Mesodermal cell (in vitro differentiated cells): ENCODE results near the gene SGPP1. TPM values are rescaled to one million over a fixed set of nuclear protein-coding genes. Genes with fewer than 3 reads are reported as not detected.

Experiments
- H3K27ac ChIP-seq: 2 replicates; pipeline ENCODE4 v1.7.0; 2013; ENCODE audit warnings: mild to moderate bottlenecking, low read depth, low read length, moderate library complexity; ENCODE audit not compliant: severe bottlenecking
- H3K36me3 ChIP-seq: 2 replicates; pipeline ENCODE4 v1.7.1; 2013; ENCODE audit warnings: mild to moderate bottlenecking, low read length, moderate library complexity; ENCODE audit not compliant: control insufficient read depth, insufficient read depth
- H3K4me1 ChIP-seq: one replicate; pipeline ENCODE4 v1.7.1; 2013; ENCODE audit warnings: mild to moderate bottlenecking, low read length; ENCODE audit not compliant: insufficient read depth, control insufficient read depth, poor library complexity, severe bottlenecking
- H3K4me3 ChIP-seq: 2 replicates; pipeline ENCODE4 v1.7.0; 2013; ENCODE audit warnings: low read length, control low read depth, mild to moderate bottlenecking; ENCODE audit not compliant: insufficient read depth, poor library complexity, severe bottlenecking; ENCODE audit errors: extremely low read depth
- H3K9me3 ChIP-seq: 2 replicates; pipeline ENCODE4 v1.7.1; 2013; ENCODE audit warnings: mild to moderate bottlenecking, low read length, moderate library complexity; ENCODE audit not compliant: control insufficient read depth
- WGBS, 2 experiments: methylation state at CpG; one replicate each; pipeline ENCODE4 v1.1.5; 2013; ENCODE audit warnings: missing lambda C conversion rate in 2 of 2; ENCODE audit not compliant: insufficient coverage in 2 of 2; 5-methylcytosine and 5-hydroxymethylcytosine counted together
- polyA plus RNA-seq, 2 experiments: library from polyadenylated mRNA; stranded (reverse); fragments of 50-300 nt; gene quantifications; one replicate each; pipeline ENCODE4 v1.2.3, GENCODE V29; 2013

SGPP1 gene
- 10.2 TPM for polyA plus RNA-seq (2013, experiment 1 of 2)
- 13.7 TPM for polyA plus RNA-seq (2013, experiment 2 of 2)

- peaks cover 3% of the 10 kb centered on the region for H3K4me1 ChIP-seq
- 1 to 4% methylated on average over 47 to 64 of the region's 88 CpGs for WGBS, 2 experiments
- H3K27ac ChIP-seq = peak within 1 kb of the TSS; percentile 49
- H3K36me3 ChIP-seq = no peaks in the 10 kb centered on the region
- no peaks in the 10 kb centered on the region for H3K9me3 ChIP-seq
- H3K4me3 ChIP-seq = peak within 1 kb of the TSS; percentile 76
Measured at GRCh38 chr14:63727736-63728728, at the start of gene SGPP1. TSS of gene SGPP1 (minus strand) at chr14:63728065. CDS start at chr14:63727944, 121 bp downstream.

GRCh38 chr14:63777024-63777423 is 49.2 kb upstream of the SGPP1 start:
- H3K36me3 ChIP-seq = no peaks in the 10 kb centered on the region
- no peaks in the 10 kb centered on the region for H3K4me1 ChIP-seq
- no peak overlapping the region for H3K4me3 ChIP-seq
- no peak overlapping the region for H3K27ac ChIP-seq
- no peaks in the 10 kb centered on the region for H3K9me3 ChIP-seq

DNA sequence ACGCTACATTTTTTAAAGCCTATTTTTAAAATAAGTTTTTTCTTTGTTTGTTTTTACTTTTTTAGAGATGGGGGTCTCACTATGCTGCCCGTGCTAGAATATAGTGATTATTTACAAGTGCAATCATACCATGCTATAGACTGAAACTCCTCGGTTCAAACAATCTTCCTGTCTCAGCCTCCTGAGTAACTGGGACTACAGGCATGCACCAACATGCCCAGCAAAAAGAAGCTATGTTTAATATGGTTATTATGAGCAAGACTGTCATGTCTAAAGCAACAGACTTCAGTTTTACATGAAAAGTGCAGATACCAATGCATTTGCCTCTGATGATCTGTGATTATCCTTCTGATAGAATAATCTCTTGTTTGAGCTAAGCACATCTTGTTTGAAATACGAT is 45.6 kb upstream of the SGPP1 start:
- H3K27ac ChIP-seq = no peak overlapping the region
- no peak overlapping the region for H3K4me3 ChIP-seq
- H3K9me3 ChIP-seq = no peaks in the 10 kb centered on the region
- no peaks in the 10 kb centered on the region for H3K36me3 ChIP-seq
- H3K4me1 ChIP-seq = no peaks in the 10 kb centered on the region
- WGBS, 2 experiments = no CpG with 5 or more reads among the region's 4 CpGs

DNA sequence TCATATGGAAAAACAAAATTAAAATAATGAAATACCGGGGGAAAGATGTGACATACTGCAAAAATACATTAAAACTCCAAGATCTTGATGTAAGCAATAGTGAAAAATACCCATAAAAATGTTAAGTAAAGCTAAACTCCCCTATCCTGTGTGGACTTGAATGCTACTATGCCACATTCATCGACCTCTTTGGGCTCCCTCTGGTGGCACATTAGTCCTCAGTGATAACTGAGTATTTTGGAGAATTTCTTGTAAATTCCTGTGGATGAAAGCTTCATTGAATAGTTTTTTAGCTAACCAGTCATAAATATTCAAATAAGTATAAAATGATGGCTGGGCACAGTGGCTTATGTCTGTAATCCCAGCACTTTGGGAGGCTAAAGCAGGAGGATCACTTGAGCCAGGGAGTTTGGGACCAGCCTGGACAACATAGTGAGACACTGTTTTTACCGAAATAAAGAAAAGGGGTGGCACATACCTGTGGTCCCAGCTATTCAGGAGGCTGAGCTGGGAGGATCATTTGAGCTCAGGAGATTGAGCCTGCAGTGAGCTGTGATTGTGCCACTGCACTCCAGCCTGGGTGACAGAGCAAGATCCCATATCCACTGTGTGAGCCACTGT is 42.4 kb upstream of the SGPP1 start:
- no peaks in the 10 kb centered on the region for H3K4me1 ChIP-seq
- 91% methylated on average over 1 of the region's 3 CpGs; no CpG with 5 or more reads in 1 of the 2 experiments for WGBS, 2 experiments

DNA sequence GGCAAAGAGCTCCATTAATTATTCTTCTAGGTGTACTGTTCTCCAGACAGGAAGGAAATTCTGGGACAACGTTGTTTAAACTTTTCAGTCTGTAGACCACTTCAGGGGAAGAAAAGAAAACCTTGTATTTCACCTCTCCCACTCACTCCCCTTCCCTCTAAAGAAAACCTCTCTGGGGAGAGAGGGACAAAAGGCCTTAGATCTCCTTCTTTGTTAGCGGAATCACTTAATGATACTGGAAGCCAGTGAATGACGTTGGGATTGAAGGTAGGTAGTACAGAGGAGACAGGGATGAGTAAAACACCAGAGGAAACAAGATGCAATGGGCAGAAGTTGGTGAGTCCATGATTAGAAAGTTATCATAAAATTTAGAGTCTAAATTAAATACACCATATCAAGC is 38.7 kb upstream of the SGPP1 start:
- 64 to 67% methylated on average over 1 to 2 of the region's 3 CpGs for WGBS, 2 experiments
- no peaks in the 10 kb centered on the region for H3K9me3 ChIP-seq
- no peak overlapping the region for H3K27ac ChIP-seq
- H3K36me3 ChIP-seq = no peaks in the 10 kb centered on the region
- H3K4me1 ChIP-seq = no peaks in the 10 kb centered on the region
- H3K4me3 ChIP-seq = no peak overlapping the region

More for the DNA sequence above, 42.4 kb upstream of the SGPP1 start:
- Histone ChIP-seq H3K9me3 (no peaks in the 10 kb centered on the region), H3K4me3 (no peak overlapping the region), H3K27ac (no peak overlapping the region), H3K36me3 (no peaks in the 10 kb centered on the region)

DNA sequence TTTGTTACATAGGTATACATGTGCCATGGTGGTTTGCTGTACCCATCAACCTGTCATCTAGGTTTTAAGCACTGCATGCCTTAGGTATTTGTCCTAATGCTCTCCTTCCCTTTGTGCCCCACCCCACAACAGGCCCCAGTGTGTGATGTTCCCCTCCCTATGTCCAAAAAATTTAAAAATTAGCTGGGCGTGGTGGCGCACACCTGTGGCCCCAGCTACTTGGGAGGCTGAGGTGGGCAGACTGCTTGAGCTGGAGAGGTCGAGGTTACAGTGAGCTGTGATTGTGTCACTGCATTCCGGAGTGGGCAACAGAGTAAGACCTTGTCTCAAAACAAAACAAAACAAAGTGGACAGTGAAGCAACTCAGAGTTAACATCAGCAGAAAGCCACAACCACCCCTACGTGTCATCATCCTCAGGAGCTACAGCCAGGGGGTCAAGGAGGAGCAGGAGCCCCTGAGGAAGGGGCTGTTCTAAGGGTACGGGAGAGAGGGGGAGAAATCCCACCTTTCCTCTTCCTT is 36.8 kb upstream of the SGPP1 start:
- Histone ChIP-seq H3K9me3 (no peaks in the 10 kb centered on the region), H3K27ac (no peak overlapping the region), H3K4me1 (no peaks in the 10 kb centered on the region), H3K36me3 (no peaks in the 10 kb centered on the region), H3K4me3 (no peak overlapping the region)
- WGBS, 2 experiments = 93 to 100% methylated on average over 2 to 4 of the region's 6 CpGs

DNA sequence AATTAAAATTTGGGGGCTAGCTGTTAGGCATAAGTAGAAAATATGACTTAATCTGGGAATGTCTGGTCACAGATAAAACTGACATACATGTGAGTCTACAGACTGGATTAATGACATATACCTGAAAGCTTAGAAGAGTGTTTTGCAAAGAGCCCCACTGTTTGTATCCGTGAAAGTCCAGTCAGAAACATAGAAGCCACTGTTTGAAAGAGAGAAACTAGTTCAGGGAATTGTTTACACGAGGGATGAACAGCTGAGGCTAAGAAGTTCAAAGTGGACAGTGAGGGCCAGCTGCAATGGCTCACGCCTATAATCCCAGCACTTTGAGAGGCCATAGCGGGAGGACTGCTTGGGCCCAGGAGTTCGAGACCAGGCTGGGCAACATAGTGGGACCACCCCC is 36.2 kb upstream of the SGPP1 start:
- H3K27ac ChIP-seq = no peak overlapping the region
- H3K9me3 ChIP-seq = no peaks in the 10 kb centered on the region
- no peaks in the 10 kb centered on the region for H3K4me1 ChIP-seq
- 94 to 96% methylated on average over 3 to 5 of the region's 5 CpGs for WGBS, 2 experiments
- no peak overlapping the region for H3K4me3 ChIP-seq
- H3K36me3 ChIP-seq = no peaks in the 10 kb centered on the region

DNA sequence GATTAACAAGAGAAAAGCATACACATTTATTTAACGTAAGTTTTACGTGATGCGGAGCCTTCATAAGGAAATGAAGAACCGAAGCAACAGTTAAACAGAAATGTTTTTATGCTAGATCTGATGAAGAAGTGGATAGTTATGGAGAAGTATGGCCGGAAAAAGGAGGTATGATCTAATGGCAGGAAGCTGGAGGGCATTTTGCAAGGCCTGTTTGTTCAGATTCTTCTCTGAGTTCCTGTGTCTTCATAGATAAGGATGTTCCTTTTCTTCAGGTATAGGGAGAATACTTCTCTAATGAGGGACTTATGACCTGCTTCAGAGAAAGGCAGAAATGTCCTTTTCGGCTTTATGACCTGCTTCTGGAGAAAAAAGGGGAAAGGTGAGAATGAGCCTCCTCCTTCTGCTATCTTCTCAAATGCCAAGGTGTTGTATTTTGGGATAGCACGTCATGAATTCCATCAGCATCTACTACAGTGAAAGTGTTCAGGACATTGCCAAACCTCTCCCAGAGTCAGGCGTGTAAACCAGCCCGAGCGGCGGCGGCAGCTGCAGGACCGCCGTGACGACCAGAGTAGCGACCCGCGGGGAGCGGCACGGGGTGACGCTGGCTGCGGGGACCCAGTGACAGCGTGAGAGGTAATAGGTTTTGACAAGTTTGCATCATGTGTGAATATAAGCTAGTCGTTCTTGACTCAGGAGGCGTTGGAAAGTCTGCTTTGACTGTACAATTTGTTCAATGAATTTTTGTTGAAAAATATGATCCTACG is 33.7 kb upstream of the SGPP1 start:
- no peak overlapping the region for H3K4me3 ChIP-seq
- H3K9me3 ChIP-seq = no peaks in the 10 kb centered on the region
- no peaks in the 10 kb centered on the region for H3K4me1 ChIP-seq
- H3K27ac ChIP-seq = no peak overlapping the region
- WGBS, 2 experiments = 94 to 96% methylated on average over 22 to 26 of the region's 26 CpGs
- H3K36me3 ChIP-seq = no peaks in the 10 kb centered on the region

DNA sequence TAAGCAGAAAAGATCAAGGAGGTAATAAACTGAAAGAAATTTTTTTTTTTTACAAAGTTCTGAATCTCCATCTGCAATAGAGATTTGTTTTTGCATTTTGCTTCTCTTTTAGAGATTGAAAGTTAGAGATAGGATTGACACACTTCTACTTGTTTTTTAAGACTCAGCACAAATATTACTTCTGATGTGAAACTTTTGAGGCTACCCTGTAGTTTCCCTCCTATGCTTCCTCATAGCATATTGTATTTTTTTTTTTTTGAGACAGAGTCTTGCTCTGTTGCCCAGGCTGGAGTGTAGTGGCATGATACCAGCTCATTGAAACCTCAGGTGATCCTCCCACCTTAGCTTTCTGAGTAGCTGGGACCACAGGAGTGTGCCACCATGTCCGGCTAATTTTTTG is 32.1 kb upstream of the SGPP1 start:
- no peaks in the 10 kb centered on the region for H3K36me3 ChIP-seq
- H3K27ac ChIP-seq = no peak overlapping the region
- no peak overlapping the region for H3K4me3 ChIP-seq
- 100% methylated on average over 1 of the region's 1 CpG; no CpG with 5 or more reads in 1 of the 2 experiments for WGBS, 2 experiments
- H3K4me1 ChIP-seq = no peaks in the 10 kb centered on the region
- no peaks in the 10 kb centered on the region for H3K9me3 ChIP-seq

DNA sequence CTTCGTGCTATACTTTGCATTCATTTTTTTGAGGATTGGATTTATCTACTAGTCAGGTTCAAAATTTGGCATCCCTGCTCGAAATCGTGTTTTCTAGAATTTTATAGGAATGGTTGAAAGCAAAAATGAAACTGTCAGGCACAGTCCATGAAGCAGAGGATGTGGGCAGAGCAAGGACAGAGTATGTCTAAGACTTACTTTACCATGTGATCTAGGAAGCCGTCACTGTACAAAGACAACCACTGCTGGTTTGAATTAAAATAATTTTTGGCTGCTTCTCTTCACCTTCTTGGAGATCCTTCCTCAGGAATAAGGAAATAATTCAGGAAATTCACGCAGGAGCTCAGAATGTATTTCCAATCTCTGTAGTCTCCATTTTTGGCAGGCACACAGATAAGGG is 31.6 kb upstream of the SGPP1 start:
- Histone ChIP-seq H3K36me3 (no peaks in the 10 kb centered on the region), H3K4me1 (no peaks in the 10 kb centered on the region), H3K27ac (no peak overlapping the region), H3K4me3 (no peak overlapping the region), H3K9me3 (no peaks in the 10 kb centered on the region)
- 71 to 79% methylated on average over 3 to 4 of the region's 5 CpGs for WGBS, 2 experiments
